Endothelial cell of umbilical vein (primary cell): ENCODE data around the gene ITPRIP. TPM values are rescaled to one million over a fixed set of nuclear protein-coding genes. Genes with fewer than 3 reads are reported as not detected.

Source experiments
- BruUV-seq: library from RNA; stranded (reverse); fragments of 400-500 nt; replicated peaks from 2 replicates; lab custom pipeline; 2021; lab: Mats Ljungman, UMichigan
- CTCF ChIA-PET: fragments of 300-600, 350-600 bp; sonication (Branson Sonifier 250); formaldehyde crosslinking; loops from one replicate; lab custom pipeline; 2021; ENCODE audit warnings: antibody characterized with exemption, inconsistent platforms; lab: Charles Lee
- POLR2A ChIA-PET: fragments of 300-600, 350-600 bp; sonication (Branson Sonifier 250); formaldehyde crosslinking; loops from one replicate; lab custom pipeline; 2021; ENCODE audit warnings: antibody characterized with exemption, inconsistent platforms; lab: Charles Lee
- DNase-seq: peaks from one replicate; pipeline ENCODE4 v3.0.0-alpha.2; 2011; ENCODE audit warnings: low read depth, low spot score
- FAIRE-seq: peaks from 2 replicates; lab custom pipeline; 2011; peaks lifted over from hg19 to GRCh38; lab: Jason Lieb, UNC
- H2AFZ ChIP-seq: 2 replicates; pipeline ENCODE4 v1.6.0; 2012; ENCODE audit warnings: low read depth, low read length, control low read depth, inconsistent platforms
- H3K27ac ChIP-seq: 2 replicates; pipeline ENCODE4 v1.5.1; 2011; ENCODE audit warnings: low read depth, mild to moderate bottlenecking, control low read depth, low read length, moderate library complexity; ENCODE audit not compliant: insufficient read depth
- H3K27me3 ChIP-seq, 2 experiments: 2 replicates each; pipeline versions ENCODE4 v1.6.0 to v1.6.1; 2011; ENCODE audit warnings: low read length in 2 of 2, mixed read lengths in 1 of 2; ENCODE audit not compliant: control insufficient read depth in 2 of 2, insufficient read depth in 2 of 2
- H3K36me3 ChIP-seq, 2 experiments: 2 replicates in 1 of 2; 3 replicates in 1 of 2; pipeline ENCODE4 v1.5.1; 2011; ENCODE audit warnings: low read length in 2 of 2, mild to moderate bottlenecking in 1 of 2, moderate library complexity in 1 of 2; ENCODE audit not compliant: control insufficient read depth in 2 of 2, insufficient read depth in 2 of 2; ENCODE audit errors: extremely low read depth in 1 of 2
- H3K4me1 ChIP-seq: 3 replicates; pipeline ENCODE4 v1.5.1; 2011; ENCODE audit warnings: mild to moderate bottlenecking, low read length; ENCODE audit not compliant: control insufficient read depth, insufficient read depth; ENCODE audit errors: extremely low read depth
- H3K4me2 ChIP-seq: 2 replicates; pipeline ENCODE4 v1.6.1; 2011; ENCODE audit warnings: low read length, control low read depth, mixed read lengths; ENCODE audit not compliant: insufficient read depth
- H3K4me3 ChIP-seq, 3 experiments: fragments of 200-600 bp in 1 of 3; sonication (generic), shearing (Covaris generic) in 1 of 3; replicated peaks in 1 of 3; 2 replicates each; pipeline ENCODE4 v1.5.1; 2011 to 2016; ENCODE audit warnings: control low read depth in 3 of 3, low read length in 3 of 3, mild to moderate bottlenecking in 2 of 3, inconsistent platforms in 1 of 3, low read depth in 1 of 3, moderate library complexity in 1 of 3; ENCODE audit not compliant: insufficient read depth in 1 of 3
- H3K79me2 ChIP-seq: 2 replicates; pipeline ENCODE4 v1.6.0; 2012; ENCODE audit warnings: low read length, inconsistent platforms; ENCODE audit not compliant: control insufficient read depth, insufficient read depth
- H3K9ac ChIP-seq: replicated peaks from 2 replicates; pipeline ENCODE3; 2011; ENCODE audit warnings: low read length, control low read depth; ENCODE audit not compliant: insufficient read depth; ENCODE audit errors: extremely low read depth
- H3K9me1 ChIP-seq: replicated peaks from 3 replicates; pipeline ENCODE4 v1.6.0; 2011; ENCODE audit warnings: mild to moderate bottlenecking, low read length; ENCODE audit not compliant: control insufficient read depth, insufficient read depth; ENCODE audit errors: extremely low read depth
- H3K9me3 ChIP-seq: replicated peaks from 2 replicates; pipeline ENCODE4 v1.5.1; 2012; ENCODE audit warnings: low read length, inconsistent platforms; ENCODE audit not compliant: control insufficient read depth, insufficient read depth
- H4K20me1 ChIP-seq: replicated peaks from 2 replicates; pipeline ENCODE3; 2011; ENCODE audit warnings: mild to moderate bottlenecking, low read length; ENCODE audit not compliant: control insufficient read depth, insufficient read depth; ENCODE audit errors: extremely low read depth
- CTCF ChIP-seq, 2 donors: IDR thresholded peaks; 1 replicate in 1 of 2; 2 replicates in 1 of 2; pipeline ENCODE4 v1.5.1; 2011; ENCODE audit warnings: low read length in 2 of 2, mild to moderate bottlenecking in 2 of 2, moderate library complexity in 2 of 2, control low read depth in 1 of 2, inconsistent platforms in 1 of 2, low read depth in 1 of 2; ENCODE audit not compliant: insufficient read depth in 1 of 2; ENCODE audit errors: extremely low read depth in 1 of 2
- EZH2 ChIP-seq: IDR thresholded peaks from 2 replicates; pipeline ENCODE4 v1.6.1; 2012; ENCODE audit warnings: borderline replicate concordance, low read depth, mild to moderate bottlenecking, moderate library complexity, low read length, inconsistent platforms; ENCODE audit not compliant: severe bottlenecking
- GATA2 ChIP-seq: IDR thresholded peaks from 2 replicates; pipeline ENCODE4 v1.7.0; 2011; ENCODE audit warnings: low read depth, mild to moderate bottlenecking, moderate library complexity, mixed read lengths, low read length; ENCODE audit not compliant: insufficient read length, insufficient read depth
- JUN ChIP-seq: IDR thresholded peaks from 2 replicates; pipeline ENCODE4 v1.6.1; 2011; ENCODE audit warnings: borderline replicate concordance, low read depth; ENCODE audit not compliant: insufficient read length, insufficient read depth
- MAX ChIP-seq: IDR thresholded peaks from 2 replicates; pipeline ENCODE4 v1.6.1; 2011; ENCODE audit not compliant: insufficient read depth, insufficient read length
- MYC ChIP-seq: IDR thresholded peaks from one replicate; pipeline ENCODE4 v1.6.1; 2011; ENCODE audit warnings: mild to moderate bottlenecking, low read depth, low read length
- POLR2A ChIP-seq: IDR thresholded peaks from 2 replicates; pipeline ENCODE4 v1.6.1; 2012; ENCODE audit warnings: low read depth, mild to moderate bottlenecking, control low read depth, low read length
- POLR2AphosphoS5 ChIP-seq: IDR thresholded peaks from 2 replicates; pipeline ENCODE4 v1.6.1; 2012; ENCODE audit warnings: low read depth, mild to moderate bottlenecking, control low read depth, low read length, moderate library complexity; ENCODE audit not compliant: insufficient read depth
- dilution Hi-C: fragments of 300-500 bp; cut with MboI; formaldehyde crosslinking; loops from one replicate; pipeline ENCODE4 v1.15.0; 2019; ENCODE audit warnings: low sequenced_read_pairs; ENCODE audit not compliant: extremely low pct_ligation_motif_present
- intact Hi-C: fragments of 100-400 bp; cut with micrococcal nuclease; formaldehyde crosslinking; loops from one replicate; pipeline ENCODE4 v1.10.0; 2022
- polyA plus RNA-seq, 4 experiments: library from polyadenylated mRNA; depleted of rRNA in 3 of 4; stranded (reverse) in 3 of 4; unstranded in 1 of 4; fragments of >200 nt; gene quantifications; 2 replicates each; pipeline versions ENCODE4 v1.2.1 to v1.2.3, GENCODE V29; 2011 to 2012; ENCODE audit warnings: missing spikeins in 1 of 4
- total RNA-seq: library from RNA; stranded (reverse); gene quantifications from 2 replicates; pipeline ENCODE4 v1.2.3, GENCODE V29; 2021

The ITPRIP gene
- total and polyA plus RNA-seq, 2 donors (not counting 3 experiments of a cell fraction or from before 2014, with no cell fraction given): 31.4 to 33.2 TPM

- Histone ChIP-seq H3K9ac (no peak overlapping the region), H3K9me1 (no peaks in the 10 kb centered on the region), H3K27me3 (peaks cover 0 to 11% of the 10 kb centered on the region in 2 experiments), H3K4me2 (no peak overlapping the region), H3K4me1 (no peaks in the 10 kb centered on the region), H3K79me2 (no peaks in the 10 kb centered on the region), H3K4me3 (no peak overlapping the region), H3K36me3 (no peaks in the 10 kb centered on the region), H3K27ac (no peak overlapping the region), H2AFZ (no peak overlapping the region), H4K20me1 (no peaks in the 10 kb centered on the region), H3K9me3 (no peaks in the 10 kb centered on the region)
- TF ChIP-seq JUN: no peak
- no peak for TF ChIP-seq POLR2AphosphoS5
- no peak for TF ChIP-seq POLR2A
- no peak for TF ChIP-seq MYC
- no peak for TF ChIP-seq MAX
- no peak for TF ChIP-seq EZH2
- TF ChIP-seq GATA2: no peak
- no peak for TF ChIP-seq CTCF (IDR thresholded peaks at IDR 0.05; ENCODE audit: extremely low read depth in 1 of 2, insufficient read depth in 1 of 2, low read depth in 1 of 2, low read length in 2 of 2)
- ChIA-PET POLR2A (no interaction called here), CTCF (interaction anchor here (1.1 to 4.9 kb wide), 11 partner anchors 9 to 231 kb away, joined by 3 to 79 read pairs (median 21); partner anchors contain the start of gene CFAP58)
- no peak for DNase-seq
- FAIRE-seq: no peak
- dilution Hi-C loops: no loop called here
- intact Hi-C loops: no loop called here
- BruUV-seq: no TSS peak
These were observed 62.1 kb downstream of the ITPRIP start for GRCh38 chr10:104276192-104276591.
